ENCODE results near the gene RAD51D.
"Not testable (repeated sequence)": the region's sequence is repeated elsewhere in the genome, so short reads cannot be mapped to it uniquely, and the experiment has no call there.

RAD51D gene

GRCh38 chr17:35119370-35120165, at the start of gene RAD51D:
TSS of gene RAD51D (minus strand) at chr17:35119860. CDS start at chr17:35119613, 247 bp downstream.
- DNase-seq: peak; percentile 85

- DNase-seq: no peak
Observed at GRCh38 chr17:35167666-35168065, 48.0 kb upstream of the RAD51D start.

- DNase-seq: no peak
Observed at GRCh38 chr17:35167046-35167445, 47.4 kb upstream of the RAD51D start.

GRCh38 chr17:35166526-35166925, 46.9 kb upstream of the RAD51D start:
- no peak for DNase-seq

GRCh38 chr17:35164716-35165115, 45.1 kb upstream of the RAD51D start:
- DNase-seq: no peak

- no peak for DNase-seq
Observed at GRCh38 chr17:35163886-35164285, 44.2 kb upstream of the RAD51D start.

- DNase-seq: no peak
Observed at GRCh38 chr17:35162755-35163154, 43.1 kb upstream of the RAD51D start.

GRCh38 chr17:35161281-35161761, 41.7 kb upstream of the RAD51D start:
- no peak for DNase-seq

- DNase-seq: peak; percentile 50
Observed at GRCh38 chr17:35160354-35161201, 40.9 kb upstream of the RAD51D start.

- DNase-seq: no peak
Observed at GRCh38 chr17:35159940-35160339, 40.3 kb upstream of the RAD51D start.

- DNase-seq: no peak
Observed at GRCh38 chr17:35155246-35155645, 35.6 kb upstream of the RAD51D start.

- DNase-seq: no peak
Observed at GRCh38 chr17:35154196-35155165, 34.8 kb upstream of the RAD51D start.

- no peak for DNase-seq
Observed at GRCh38 chr17:35152421-35153140, 32.9 kb upstream of the RAD51D start.

GRCh38 chr17:35151080-35151479, 31.4 kb upstream of the RAD51D start:
- not testable (repeated sequence) for DNase-seq

GRCh38 chr17:35149941-35150340, 30.3 kb upstream of the RAD51D start:
- DNase-seq: no peak

- no peak for DNase-seq
Observed at GRCh38 chr17:35148144-35148543, 28.5 kb upstream of the RAD51D start.

GRCh38 chr17:35147375-35147905, 27.8 kb upstream of the RAD51D start, which contains the start of gene UNC45B:
TSS of gene UNC45B (plus strand) at chr17:35147817. CDS start at chr17:35148264, 447 bp downstream.
- DNase-seq: no peak

GRCh38 chr17:35146214-35146833, 26.7 kb upstream of the RAD51D start:
- DNase-seq: no peak

GRCh38 chr17:35144840-35145239, 25.2 kb upstream of the RAD51D start:
- DNase-seq: no peak

GRCh38 chr17:35142467-35142796, 22.8 kb upstream of the RAD51D start:
- no peak for DNase-seq
